HG03025 (cell line): ENCODE data around the gene SRP68.

Experiments used
- ATAC-seq: cut with Tn5 transposase; IDR thresholded peaks from one replicate; pipeline ENCODE4 v1.9.1; 2021; ENCODE audit warnings: mild to moderate bottlenecking, moderate library complexity; ENCODE audit not compliant: unreplicated experiment, low FRiP score

The SRP68 gene

DNA sequence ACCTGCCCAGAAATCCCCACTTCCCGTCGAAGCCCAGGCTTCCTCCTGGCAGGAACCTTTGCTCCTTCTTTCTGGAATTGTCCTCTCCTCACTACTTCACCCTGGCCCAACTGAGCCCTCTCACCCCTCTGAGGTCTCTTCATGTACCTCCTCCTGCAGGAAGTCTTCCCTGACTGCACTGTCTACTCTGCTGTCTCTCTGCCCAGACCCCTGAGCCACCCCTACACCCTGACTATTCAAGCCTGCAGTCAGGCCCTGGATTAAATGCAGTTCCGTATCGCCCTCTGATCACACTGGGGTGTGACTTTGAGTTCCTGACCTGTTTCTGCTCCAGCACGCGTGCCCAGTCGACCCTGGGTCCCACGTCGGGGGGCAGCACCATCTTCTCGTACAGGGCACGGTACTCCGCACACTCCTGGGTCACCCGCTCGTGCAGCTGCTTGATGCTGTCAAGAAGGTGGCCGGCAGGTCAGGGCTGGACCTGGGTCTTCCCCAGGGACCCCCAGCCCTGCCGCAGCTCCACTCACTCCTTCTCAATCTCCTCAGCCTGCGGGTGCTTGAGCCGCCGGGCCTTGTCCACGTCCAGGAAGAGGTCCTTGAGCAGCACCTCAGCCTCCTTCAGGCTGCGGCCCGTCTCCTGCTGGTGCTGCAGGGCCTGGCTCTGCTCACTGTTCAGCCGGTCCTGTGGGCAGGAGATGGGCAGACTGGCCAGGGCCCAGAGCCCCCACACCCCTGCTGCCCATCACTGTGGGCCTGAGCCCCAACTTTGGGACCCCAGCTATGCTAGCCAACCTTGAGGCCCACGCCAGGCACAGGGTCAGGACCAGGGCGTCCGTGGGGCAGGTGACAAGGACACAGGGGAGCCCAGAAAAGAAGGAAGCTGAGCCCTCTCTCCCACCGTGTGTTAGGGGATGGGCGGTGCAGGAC is 49.1 kb downstream of the SRP68 start:
- no peak for ATAC-seq

DNA sequence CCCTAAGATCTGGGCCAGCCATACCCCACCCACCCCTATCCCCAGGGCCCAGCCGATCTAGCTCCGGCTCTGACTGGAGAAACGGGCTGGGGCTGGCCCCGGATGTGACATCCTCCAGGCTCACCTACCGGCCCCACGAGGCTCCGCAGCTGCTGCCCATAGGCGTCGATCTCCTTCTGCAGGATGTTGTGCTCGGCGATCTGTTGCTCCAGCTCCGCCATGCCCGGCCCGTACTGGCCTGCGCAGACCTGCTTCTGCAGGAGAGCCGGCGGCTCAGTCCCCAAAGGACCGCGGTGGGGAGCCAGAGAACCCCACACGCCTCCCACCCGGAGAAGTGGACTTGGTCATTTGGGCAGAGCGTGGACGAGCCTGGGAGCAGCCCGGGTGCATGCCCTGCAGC is 50.0 kb downstream of the SRP68 start:
- no peak for ATAC-seq

DNA sequence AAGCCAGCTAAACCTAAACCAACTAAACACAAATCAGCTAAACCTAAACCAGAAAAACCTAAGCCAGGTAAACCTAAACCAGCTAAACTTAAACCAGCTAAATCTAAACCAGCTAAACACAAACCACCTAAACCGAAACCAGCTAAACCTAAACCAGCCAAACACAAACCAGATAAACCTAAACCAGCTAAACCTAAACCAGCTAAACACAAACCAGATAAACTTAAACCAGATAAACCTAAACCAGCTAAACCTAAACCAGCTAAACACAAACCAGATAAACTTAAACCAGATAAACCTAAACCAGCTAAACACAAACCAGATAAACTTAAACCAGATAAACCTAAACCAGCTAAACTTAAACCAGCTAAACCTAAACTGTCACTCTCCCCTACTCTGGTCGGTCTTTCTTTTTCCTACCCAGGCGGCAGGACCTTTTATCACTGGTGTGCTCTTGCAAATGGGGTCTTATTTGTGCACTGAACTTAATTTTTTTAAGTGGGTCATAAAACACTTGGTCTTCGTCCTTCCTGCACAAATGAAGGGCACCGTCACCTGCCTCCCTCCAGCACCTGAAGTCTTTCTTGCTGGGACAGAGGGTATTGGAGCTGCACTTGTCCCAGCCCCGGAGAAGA is 52.4 kb downstream of the SRP68 start:
- ATAC-seq = no peak

DNA sequence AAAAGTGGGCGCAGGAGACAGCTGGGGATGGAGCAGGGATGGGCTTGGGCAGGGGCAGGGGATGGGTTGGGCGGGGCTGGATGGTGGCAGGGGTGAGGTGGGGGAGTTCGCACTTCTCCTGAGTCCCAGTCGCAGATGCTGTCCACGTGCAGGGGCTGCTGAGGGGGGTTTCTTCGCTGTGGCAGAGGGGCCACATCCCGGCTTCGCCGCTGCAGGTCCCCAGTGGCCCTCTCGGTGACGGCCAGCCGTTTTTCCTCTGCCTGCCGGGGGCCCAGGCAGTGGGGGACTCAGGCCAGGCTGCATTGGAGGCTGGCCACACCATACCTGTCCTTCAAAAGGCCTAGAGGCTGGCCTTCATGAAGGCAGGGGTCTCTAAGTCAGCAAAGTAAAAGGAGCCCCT is 53.5 kb downstream of the SRP68 start:
- no peak for ATAC-seq

DNA sequence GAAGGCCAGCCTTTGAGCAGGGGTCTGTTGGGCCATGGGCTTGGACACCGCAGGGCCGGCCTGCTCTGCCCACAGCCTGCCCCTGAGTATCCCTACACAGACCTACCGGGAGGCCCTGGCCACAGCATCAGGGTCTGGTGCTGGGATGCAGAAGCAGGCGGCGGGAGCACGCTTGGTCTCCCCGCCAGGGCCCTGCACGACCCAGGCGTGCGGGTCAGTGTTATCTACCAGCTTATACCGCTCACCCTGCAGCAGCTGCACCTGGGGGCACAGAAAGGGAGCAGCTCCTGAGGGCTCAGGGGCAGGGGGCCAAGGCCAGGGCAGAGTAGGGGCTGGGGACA is 54.0 kb downstream of the SRP68 start:
- ATAC-seq = no peak

DNA sequence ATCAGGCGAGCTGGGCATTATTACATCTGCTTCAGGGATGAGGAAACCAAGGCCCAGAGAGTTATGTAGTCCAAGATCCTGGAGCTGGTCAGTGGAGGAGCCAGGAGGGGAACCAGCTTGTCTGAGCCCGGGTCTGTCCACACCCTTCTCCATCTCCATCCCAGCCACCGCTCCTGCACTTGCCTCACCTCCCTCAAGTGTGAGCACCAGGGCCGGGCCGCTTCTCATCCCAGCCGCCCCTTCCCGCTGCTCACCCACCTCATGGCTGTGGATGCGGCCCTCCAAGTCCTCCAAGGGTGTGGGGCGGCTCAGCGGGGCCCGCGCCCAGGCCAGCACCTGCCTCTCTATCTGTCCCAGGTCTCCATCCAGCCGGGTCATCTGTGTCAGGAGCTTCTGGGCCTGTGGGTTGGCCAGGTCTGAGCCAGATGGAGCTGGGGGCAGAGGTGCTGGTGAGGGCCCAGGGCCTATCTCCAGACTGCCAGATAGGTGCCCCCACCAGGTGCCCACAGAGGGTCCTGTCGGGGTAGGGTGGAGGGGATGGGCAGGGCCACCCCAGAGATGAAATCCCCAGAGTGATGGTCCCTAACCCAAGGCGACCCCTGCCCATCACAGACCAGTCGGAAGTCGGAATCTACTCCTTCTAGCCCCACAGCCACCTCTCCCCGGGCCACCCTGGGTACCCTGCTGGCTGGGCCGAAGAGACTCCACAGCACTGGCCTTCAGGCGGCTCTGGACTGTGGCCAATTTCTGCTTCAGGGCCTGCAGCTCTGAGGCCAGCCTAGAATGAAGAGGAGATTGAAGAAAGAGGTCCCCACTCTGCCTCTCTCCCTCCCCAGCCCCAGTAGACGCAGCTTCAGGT is 54.6 kb downstream of the SRP68 start:
- no peak for ATAC-seq

DNA sequence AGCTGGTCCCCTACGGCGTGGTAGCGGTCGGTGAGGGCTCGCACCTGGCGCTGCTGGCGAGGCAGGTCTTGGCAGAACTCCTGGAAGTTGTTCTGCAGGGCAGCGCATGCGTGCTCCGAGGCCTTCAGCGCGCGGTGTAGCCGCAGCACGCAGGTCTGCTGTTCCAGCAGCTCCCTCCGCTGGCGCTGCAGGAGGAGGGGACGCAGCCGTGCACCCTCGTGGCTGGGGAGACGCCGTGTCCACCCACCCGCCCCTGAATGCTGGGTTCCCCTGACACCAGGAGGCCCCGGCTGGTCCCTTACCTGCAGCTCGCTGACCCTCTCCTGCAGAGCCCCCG is 57.4 kb downstream of the SRP68 start:
- no peak for ATAC-seq

DNA sequence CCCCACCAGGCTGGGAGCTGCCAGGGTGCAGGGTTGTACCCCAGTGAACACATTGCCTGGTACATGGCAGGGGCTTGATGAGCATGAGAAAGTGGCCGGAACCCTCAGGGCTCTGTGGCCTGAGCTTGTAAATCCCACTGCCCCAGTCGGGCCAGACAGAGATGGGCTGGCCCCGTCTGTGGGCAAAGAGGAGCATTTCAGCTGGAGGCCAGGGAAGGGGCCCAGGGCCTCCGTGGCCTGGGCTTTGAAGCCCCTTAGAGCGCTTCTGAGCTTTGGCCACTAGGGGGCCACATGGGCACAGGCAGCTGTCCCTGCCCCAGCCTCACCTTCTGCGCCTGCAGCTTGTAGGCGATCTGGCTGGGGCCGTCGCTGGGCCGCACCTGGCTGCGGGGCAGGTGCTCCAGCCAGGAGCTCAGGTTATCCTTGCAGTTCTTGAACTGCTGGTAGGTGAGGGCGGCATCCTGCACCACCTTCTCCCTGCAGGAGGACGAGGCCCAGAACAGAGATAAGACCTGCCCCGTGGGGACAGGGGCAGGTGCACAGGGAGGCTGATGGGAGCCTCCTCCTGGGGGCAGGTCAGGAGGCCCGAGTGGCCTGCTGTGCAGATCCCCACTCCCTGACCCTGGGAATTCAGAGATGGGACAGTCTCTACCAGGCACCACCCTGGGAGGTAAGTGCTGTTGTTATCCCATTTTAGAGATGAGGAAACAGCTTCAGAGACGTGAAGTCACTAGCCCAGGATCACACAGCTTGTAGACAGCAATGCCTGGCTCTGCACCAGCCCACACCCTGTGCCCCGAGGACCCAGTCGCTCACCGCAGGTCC is 58.0 kb downstream of the SRP68 start:
- no peak for ATAC-seq

DNA sequence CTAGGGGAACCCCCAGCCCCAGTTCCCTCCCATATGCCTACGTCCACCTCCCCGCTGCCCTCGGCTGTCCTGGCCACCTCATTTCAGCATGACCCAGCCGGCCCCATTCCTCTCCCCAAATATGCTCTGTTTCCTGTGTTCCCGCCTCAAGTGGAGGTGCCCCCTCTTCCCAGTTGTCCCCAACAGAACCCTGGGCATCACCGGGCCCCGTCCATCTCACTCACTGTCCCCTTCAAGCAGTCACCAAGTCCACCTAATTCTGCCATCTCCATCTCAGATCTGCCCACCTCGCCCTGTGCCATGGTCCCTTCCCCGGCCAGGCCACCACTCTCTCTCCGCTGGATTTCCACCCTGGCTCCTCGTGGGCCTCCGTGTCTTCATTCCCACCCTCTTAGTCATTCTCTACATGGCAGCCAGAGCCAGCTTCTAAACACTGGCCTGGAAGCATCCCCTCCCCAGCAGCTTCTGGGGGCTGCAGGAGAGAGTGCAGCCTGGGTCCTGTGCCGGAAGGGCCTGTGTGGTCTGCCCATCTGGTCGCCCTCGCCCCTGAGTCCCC is 58.9 kb downstream of the SRP68 start:
- ATAC-seq = no peak

DNA sequence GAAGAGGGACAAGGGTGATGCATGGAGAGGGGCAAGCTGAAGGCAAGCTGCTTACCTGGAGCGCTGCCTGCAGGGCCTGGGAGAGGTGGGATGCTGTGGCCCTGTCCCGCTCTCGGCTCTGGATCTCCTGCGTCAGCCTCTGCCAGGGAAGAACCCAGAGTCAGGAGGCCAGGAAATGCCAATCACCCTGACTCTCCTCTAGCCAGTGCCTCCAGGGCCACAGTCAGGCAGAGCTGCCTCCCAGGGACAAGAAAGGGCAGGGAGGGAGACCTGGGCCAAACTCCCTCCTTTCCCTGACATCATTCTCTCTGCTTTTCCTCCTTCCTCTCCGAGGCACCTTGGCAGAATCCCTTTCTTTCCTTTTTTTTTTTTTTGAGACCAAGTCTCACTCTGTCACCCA is 60.4 kb downstream of the SRP68 start:
- no peak for ATAC-seq

DNA sequence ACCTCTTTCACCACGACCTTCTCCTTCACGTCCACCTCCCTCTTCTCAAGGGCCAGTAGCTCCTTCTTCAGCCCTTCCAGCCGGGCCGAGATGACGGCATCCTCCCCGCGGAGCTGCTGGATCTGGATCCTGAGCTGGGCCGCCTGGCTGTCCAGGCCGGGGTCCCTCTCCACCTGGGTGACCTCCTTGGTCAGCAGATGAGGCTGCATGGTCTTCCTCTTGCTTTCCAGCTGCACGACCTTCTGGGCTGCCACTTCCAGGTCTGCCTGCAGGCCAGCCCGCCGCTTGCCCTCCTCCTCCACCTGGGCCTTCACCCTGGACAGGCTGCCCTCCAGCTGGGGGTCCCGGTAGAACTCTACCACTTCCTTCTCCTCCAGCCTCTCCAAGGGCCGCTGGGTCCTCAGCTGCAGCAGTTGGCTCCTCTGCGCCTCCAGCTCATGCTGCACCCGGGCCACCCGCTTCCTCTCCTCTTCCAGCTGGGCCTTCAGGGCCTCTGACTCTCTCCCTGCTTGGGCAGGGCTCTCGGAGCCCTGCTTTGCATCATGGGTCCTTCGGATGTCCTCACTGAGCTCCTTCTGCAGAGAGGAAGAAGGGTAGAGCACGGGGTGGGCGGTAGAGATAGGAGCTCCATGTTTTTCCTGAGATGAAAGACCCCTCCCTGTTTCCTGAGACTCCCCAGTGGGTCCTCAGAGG is 62.2 kb downstream of the SRP68 start:
- ATAC-seq = no peak

DNA sequence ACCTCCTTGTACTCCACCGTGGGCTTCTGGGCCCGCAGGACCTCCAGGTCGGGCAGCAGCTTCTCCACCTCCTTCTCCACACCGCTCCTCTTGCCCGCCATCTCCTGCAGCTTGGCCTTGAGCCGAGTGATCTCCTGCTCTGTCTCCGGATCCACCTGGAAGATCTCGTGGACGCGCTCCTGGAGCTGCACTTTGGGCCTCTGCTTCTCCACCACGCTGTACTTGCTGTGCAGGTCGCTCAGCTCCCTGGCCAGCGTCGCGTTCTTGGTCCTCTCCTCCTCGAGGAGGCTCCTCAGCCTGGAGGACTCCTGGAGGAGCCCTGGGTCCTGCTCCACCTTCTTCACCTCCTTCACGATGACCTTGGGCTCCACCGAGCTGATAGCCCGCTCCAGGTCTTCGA is 62.9 kb downstream of the SRP68 start:
- ATAC-seq = no peak

DNA sequence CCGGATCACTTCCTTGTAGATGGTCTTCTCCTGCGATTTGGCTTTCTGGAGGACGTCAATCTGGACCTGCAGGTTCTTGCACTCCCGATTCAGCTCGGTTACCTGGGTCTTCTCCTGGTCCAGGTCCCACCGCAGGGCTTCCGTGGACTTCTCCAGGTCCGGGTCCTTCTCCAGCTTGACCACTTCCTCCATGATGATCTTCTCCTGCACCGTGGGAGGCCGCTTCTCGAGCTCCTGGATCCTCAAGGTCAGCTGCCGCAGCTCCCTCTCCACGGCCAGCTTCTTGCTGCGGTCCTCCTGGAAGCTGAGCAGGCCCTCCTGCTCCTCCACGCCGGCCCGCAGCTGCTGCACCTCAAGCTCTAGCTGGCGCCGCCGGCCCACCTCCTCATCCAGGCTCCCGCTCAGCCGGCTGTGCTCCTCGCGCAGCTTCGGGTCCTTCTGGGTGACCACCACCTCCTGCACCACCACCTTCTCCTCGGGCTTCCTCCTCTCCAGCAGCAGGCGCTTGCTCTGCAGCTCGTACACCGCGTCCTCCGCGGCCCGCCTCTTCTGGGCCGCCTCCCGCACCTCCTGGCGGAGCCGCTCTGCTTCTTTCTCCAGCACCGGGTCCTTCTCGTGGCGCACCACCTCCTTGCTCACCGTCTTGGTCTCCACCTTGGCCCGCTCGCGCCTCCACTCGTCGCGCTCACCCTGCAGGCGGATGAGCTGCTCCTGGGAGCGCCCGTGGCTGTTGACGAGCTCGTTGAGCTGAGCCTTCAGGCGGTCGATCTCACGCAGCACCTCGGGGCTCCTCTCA is 63.5 kb downstream of the SRP68 start:
- ATAC-seq = no peak

DNA sequence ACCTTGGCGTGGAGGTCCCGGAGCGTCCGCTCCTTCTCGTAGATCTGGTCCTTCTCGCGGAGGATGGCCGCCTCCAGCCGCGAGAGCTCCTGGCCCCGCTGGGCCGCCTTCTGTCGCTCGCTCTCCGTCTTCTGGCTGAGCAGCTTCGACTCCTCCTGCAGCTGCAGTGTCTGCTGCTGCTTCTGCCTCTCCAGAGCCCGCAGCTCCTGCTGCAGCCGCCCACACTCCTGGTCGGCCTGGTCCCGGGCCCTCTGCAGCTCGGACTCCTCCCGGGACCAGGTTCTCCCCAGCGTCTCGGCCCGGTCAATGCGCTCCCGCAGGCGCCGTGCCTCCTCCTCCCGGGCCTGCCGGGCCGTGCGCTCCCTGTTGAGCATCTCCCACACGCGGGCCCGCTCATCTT is 64.1 kb downstream of the SRP68 start:
- ATAC-seq = no peak

DNA sequence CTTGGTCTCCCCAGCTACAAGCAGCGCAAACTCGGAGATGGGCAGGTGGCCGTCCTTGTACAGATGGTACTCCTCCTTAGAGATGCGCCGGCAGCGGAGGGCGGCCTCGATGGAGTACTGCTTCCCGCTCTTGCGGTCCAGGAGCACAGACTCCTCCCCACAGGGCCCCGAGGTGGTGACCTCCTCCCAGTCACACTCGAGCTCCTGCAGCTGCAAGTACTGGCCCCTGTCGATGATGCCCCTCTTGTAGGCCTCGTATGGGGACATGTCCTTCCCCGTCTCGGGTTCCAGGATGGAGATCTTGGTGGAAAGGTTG is 64.5 kb downstream of the SRP68 start:
- ATAC-seq = no peak

DNA sequence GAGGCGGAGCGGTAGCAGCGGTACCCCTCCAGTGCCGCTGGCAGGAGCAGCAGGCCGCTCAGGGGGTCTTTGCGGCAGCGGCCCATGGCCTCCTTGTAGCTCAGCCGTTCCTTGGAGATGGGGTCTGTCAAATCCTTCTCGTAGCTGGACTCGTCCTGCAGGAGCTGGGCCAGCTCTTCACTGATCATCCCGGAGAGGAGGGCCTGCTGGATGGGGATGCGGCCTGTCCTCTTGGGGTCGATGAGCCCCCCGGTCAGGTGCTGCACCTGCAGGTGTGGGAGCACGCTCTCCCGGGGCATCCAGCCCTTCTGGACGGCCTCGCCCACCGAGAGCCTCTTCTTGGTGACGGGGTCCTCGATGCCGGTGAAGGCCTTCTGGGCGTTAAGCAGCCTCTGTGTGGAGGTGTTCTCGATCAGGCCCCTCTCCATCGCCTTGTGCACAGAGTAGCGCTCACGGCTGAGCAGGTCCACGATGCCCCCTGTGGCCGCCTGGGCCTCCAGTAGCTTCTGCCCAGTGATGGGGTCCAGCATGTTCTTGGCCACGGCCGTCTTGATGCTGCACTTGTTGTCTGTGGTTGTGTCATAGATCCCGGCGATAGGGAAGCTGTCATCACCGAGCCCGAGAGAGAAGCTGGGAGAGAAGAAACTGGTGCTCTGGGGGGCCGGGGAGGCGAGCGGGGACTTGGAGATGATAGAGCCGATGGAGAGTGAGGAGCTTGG is 65.0 kb downstream of the SRP68 start:
- no peak for ATAC-seq

DNA sequence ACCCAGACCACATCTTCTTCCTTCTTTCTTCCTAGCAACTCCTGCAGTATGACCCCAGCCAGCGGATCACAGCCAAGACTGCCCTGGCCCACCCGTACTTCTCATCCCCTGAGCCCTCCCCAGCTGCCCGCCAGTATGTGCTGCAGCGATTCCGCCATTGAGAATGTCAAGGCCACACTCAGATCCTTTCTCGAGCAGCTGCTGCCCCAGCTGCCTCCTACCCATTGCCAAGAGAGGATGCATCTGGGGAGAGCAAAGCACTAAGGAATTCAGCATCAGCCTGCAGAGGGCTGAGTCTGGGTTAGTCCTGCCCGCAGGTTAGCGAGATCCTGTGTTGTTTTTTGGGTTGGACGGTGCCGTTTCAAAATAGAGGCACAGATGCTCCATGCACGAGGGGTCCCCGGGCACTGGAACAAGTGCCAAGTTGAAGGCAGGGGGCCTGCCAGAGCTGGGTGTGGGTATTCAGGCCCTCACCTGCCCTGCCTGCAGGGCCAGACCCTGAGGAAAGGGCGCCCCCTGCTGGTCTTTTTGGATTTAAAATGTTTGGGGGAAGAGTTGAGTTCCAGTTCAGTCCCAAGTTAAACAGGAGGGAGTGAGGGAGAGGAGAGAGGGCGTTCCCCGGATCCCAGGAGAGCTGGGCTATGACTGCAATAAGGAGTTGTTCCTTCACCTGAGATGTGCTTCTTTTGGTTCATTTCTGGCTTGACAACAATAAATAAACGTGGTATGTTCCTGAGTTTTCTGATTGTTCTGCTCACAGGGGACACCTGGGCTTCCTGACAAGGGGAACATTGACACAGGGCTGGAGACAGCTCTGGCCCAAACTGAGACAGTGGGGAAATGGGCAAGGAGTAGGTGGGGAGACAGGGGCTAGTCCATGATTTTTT is 66.8 kb downstream of the SRP68 start:
- ATAC-seq = no peak
